Calu3 (cell line): ENCODE measurements around the gene PEX12. TPM values are rescaled to one million over a fixed set of nuclear protein-coding genes. Genes with fewer than 3 reads are reported as not detected.

Source experiments
- BruUV-seq: library from RNA; stranded (reverse); fragments of 400-500 nt; replicated peaks from 2 replicates; lab custom pipeline; 2021; lab: Mats Ljungman, UMichigan
- CTCF ChIA-PET: fragments of 300-600 bp; sonication (Branson Sonifier 250); formaldehyde crosslinking; loops from one replicate; lab custom pipeline; 2022; ENCODE audit warnings: antibody characterized with exemption; lab: Charles Lee
- DNase-seq: peaks from one replicate; pipeline ENCODE4 v3.0.0; 2022
- H3K27ac Mint-ChIP-seq: one replicate; pipeline ENCODE4 v1.8.0; 2022; ENCODE audit warnings: mixed read lengths; ENCODE audit not compliant: unreplicated experiment
- H3K27me3 Mint-ChIP-seq: one replicate; pipeline ENCODE4 v1.8.0; 2022; ENCODE audit warnings: mixed read lengths; ENCODE audit not compliant: unreplicated experiment
- H3K36me3 Mint-ChIP-seq: one replicate; pipeline ENCODE4 v1.8.0; 2022; ENCODE audit warnings: mild to moderate bottlenecking, moderate library complexity, mixed read lengths; ENCODE audit not compliant: insufficient read depth, unreplicated experiment
- H3K4me1 Mint-ChIP-seq: one replicate; pipeline ENCODE4 v1.8.0; 2022; ENCODE audit warnings: mild to moderate bottlenecking, low read depth, mixed read lengths; ENCODE audit not compliant: unreplicated experiment
- H3K4me3 Mint-ChIP-seq: one replicate; pipeline ENCODE4 v1.8.0; 2022; ENCODE audit warnings: mild to moderate bottlenecking, low read depth, moderate library complexity, mixed read lengths; ENCODE audit not compliant: unreplicated experiment
- H3K9me3 Mint-ChIP-seq: one replicate; pipeline ENCODE4 v1.8.0; 2022; ENCODE audit warnings: low read depth, mixed read lengths; ENCODE audit not compliant: unreplicated experiment
- intact Hi-C: fragments of 100-400 bp; cut with micrococcal nuclease; formaldehyde crosslinking; loops from one replicate; pipeline ENCODE4 v1.10.0; 2022; ENCODE audit not compliant: unreplicated experiment
- total RNA-seq: library from RNA; stranded (reverse); gene quantifications from 2 replicates; pipeline ENCODE4 v1.2.3, GENCODE V29; 2022
- TF ChIP-seq, protein P1 (sequence below): fragments of 200-600 bp; IDR thresholded peaks from one replicate; pipeline ENCODE4 v1.8.0; 2022; ENCODE audit warnings: antibody characterized with exemption; ENCODE audit not compliant: unreplicated experiment

Gene PEX12
- total RNA-seq, 1 experiment from 2014 or later, result 3.4 TPM

DNA sequence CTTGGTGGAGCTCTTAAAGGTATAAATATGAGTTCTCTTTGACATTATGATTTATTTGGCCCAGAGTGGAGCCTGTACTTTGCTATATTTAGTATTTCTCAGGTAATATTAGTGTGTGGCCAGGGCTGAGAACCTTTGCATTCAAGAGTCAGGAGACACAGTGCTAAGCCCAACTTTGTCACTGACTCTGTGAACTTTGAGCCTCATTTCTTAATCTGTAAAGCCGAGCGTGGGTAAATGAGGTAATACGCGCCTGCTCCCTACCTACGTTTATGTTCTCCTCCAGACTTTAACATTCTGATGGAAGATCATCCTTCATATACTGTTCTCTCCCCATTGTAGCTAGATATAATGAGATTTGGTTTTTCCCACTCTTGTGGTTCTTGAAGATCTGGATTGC, 19.2 kb upstream of the PEX12 start:
- no peak overlapping the region for H3K4me3 Mint-ChIP-seq
- CTCF ChIA-PET, result no interaction called here
- H3K9me3 Mint-ChIP-seq, result no peaks in the 10 kb centered on the region
- no peak overlapping the region for H3K27ac Mint-ChIP-seq
- no peaks in the 10 kb centered on the region for H3K4me1 Mint-ChIP-seq
- TF ChIP-seq, protein P1, sequence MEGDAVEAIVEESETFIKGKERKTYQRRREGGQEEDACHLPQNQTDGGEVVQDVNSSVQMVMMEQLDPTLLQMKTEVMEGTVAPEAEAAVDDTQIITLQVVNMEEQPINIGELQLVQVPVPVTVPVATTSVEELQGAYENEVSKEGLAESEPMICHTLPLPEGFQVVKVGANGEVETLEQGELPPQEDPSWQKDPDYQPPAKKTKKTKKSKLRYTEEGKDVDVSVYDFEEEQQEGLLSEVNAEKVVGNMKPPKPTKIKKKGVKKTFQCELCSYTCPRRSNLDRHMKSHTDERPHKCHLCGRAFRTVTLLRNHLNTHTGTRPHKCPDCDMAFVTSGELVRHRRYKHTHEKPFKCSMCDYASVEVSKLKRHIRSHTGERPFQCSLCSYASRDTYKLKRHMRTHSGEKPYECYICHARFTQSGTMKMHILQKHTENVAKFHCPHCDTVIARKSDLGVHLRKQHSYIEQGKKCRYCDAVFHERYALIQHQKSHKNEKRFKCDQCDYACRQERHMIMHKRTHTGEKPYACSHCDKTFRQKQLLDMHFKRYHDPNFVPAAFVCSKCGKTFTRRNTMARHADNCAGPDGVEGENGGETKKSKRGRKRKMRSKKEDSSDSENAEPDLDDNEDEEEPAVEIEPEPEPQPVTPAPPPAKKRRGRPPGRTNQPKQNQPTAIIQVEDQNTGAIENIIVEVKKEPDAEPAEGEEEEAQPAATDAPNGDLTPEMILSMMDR, result no peak
- no TSS peak for BruUV-seq
- intact Hi-C loops, result no loop called here
- H3K27me3 Mint-ChIP-seq, result no peaks in the 10 kb centered on the region
- DNase-seq, result no peak
- peaks cover 57% of the 10 kb centered on the region for H3K36me3 Mint-ChIP-seq

DNA sequence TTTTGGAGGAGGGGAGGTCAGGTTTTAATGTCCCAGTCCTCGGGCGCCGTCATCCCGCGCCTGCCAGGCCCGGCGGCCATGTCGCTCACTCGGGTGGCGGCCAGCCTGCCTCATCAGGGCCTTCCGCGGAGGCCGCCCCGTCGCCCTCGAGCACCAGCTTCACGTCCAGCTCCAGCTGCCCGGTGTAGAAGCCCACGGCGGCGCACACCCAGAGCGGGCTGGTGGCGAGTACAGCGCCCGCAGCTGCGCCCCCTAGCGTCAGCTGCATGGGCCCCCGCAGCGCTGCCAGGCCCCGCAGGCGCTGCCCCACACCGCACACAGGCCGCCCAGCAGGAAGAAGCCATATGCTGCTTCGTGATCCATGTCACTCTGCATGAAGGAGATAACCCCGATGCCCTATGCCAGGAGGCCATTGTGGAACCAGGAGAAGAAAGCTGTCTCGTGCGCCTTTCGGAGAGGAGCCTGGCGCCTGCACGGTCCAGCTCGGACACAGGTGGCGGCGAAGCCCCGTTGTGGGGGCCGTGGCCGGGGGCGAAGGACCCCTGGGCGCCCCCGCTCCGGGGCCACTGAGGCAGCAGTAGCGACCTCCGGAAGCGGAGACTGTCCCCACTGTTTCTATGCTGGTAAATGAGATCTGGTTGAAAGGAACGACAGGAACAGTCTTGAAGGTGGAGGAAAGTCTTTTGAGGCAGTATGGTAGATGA, 18.3 kb upstream of the PEX12 start:
- Mint-ChIP-seq H3K27ac (no peak overlapping the region), H3K36me3 (peaks cover 54% of the 10 kb centered on the region), H3K9me3 (no peaks in the 10 kb centered on the region), H3K4me3 (no peak overlapping the region), H3K4me1 (no peaks in the 10 kb centered on the region), H3K27me3 (no peaks in the 10 kb centered on the region)
- no TSS peak for BruUV-seq
- TF ChIP-seq, protein P1, result no peak
- DNase-seq, result no peak
- CTCF ChIA-PET, result no interaction called here
- intact Hi-C loops, result no loop called here

DNA sequence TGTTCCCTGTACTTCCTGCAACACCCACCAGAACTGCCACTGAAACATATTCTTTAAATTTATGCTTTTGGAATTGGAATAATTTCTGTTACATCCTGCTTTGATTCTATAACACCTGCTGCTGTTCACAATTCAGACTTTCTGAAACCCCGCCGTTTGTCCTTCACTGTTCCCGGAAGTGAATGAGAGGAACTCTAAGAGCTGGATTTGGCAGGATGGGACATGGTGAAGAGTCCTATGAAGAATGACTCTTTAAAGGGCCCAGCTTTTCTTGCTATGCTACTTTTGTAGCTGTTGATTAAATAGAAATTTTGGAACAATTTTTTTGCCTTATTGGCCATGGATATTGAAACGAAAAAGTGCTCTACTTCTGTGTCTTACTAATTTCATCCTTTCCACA, 17.7 kb upstream of the PEX12 start:
- CTCF ChIA-PET, result no interaction called here
- DNase-seq, result no peak
- BruUV-seq, result no TSS peak
- Mint-ChIP-seq H3K4me1 (no peaks in the 10 kb centered on the region), H3K36me3 (peaks cover 49% of the 10 kb centered on the region), H3K27ac (no peak overlapping the region), H3K4me3 (no peak overlapping the region), H3K9me3 (no peaks in the 10 kb centered on the region), H3K27me3 (no peaks in the 10 kb centered on the region)
- TF ChIP-seq, protein P1, result no peak
- intact Hi-C loops, result no loop called here

DNA sequence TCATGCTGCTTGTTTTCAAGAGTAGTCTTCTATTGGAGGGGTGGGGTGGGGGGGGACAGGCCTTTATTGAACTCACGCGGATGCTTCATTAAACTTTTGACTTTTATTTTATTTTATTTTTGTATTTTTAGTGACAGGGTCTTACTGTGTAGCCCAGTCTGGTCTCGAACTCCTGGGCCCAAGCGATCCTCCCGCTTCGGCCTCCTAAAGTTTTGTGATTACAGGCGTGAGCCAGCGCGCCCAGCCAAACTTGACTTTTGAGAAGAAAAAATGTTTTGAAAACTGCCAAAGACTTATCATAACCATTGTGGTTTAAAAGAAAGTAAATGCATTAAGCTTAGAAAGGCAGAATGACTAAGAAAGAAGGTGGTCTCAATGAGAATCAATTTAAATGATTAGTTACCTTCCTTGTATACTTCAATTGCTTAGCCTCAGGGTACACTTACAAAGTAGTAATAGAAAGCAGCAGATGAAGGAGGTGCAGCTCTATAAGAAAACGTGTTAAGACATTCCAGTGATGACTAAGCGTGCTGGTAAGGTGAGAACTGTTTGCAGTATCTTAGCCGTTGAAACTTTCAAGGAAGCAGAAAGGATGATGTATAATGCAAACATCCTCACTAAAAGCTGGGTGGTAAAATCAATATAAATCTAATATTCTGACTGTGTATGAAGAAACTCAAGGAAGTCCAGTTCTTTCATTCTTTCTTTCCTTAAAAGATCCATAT, 10.0 kb upstream of the PEX12 start:
- DNase-seq, result peak; percentile 60
- intact Hi-C loops, result no loop called here
- Mint-ChIP-seq H3K27me3 (peaks cover 9% of the 10 kb centered on the region), H3K4me1 (no peaks in the 10 kb centered on the region), H3K27ac (peak overlapping the region; percentile 99), H3K36me3 (peaks cover 38% of the 10 kb centered on the region), H3K9me3 (no peaks in the 10 kb centered on the region), H3K4me3 (peak overlapping the region; percentile 92)
- TSS peak; percentile 87 for BruUV-seq
- TF ChIP-seq, protein P1, result no peak
- CTCF ChIA-PET, result interaction anchor here (0.8 to 1.5 kb wide), 4 partner anchors 9 to 176 kb away, joined by 3 to 4 read pairs (median 4); partner anchors contain the start of gene PEX12
